Adrenal gland (tissue), 12 donors: ENCODE measurements around the gene RAB20. TPM values are rescaled to one million over a fixed set of nuclear protein-coding genes. Genes with fewer than 3 reads are reported as not detected.

Experiments used
- DNase-seq, 7 donors: peaks; one replicate each; pipeline ENCODE4 v3.0.0-alpha.2; 2019 to 2020
- H3K27ac ChIP-seq, 5 donors: fragments of 200-600 bp; sonication (generic) in 4 of 5; 1 replicate in 3 of 5; 2 replicates in 2 of 5; pipeline versions ENCODE4 v1.5.1 to v1.8.0; 2016 to 2020; ENCODE audit warnings: mild to moderate bottlenecking in 1 of 5
- H3K27me3 ChIP-seq: fragments of 200-600 bp; 2 replicates; pipeline ENCODE4 v1.8.0; 2021
- H3K36me3 ChIP-seq, 2 donors: fragments of 200-600 bp; replicated peaks in 1 of 2; 1 replicate in 1 of 2; 2 replicates in 1 of 2; pipeline versions ENCODE4 v1.5.1 to v1.8.0; 2018 to 2022
- H3K4me1 ChIP-seq, 2 donors: fragments of 200-600 bp; replicated peaks in 1 of 2; 1 replicate in 1 of 2; 2 replicates in 1 of 2; pipeline versions ENCODE4 v1.5.1 to v1.8.0; 2018 to 2021
- H3K4me3 ChIP-seq, 4 donors: fragments of 200-600 bp; sonication (generic) in 3 of 4; one replicate each; pipeline ENCODE4 v1.5.1; 2016 to 2018
- H3K9me3 ChIP-seq, 3 donors: fragments of 200-600 bp; sonication (generic) in 1 of 3; replicated peaks in 1 of 3; 1 replicate in 2 of 3; 2 replicates in 1 of 3; pipeline versions ENCODE4 v1.5.1 to v1.8.0; 2016 to 2021
- POLR2A ChIP-seq, 2 donors: fragments of 450-650 bp; IDR thresholded peaks; one replicate each; pipeline ENCODE4 v1.6.1; 2017; ENCODE audit warnings: antibody characterized with exemption in 2 of 2, mild to moderate bottlenecking in 2 of 2, moderate library complexity in 1 of 2
- WGBS, 4 donors: extraction: QIAGEN DNeasy Blood & Tissue Kit in 2 of 4; methylation state at CpG; one replicate each; pipeline versions ENCODE4 v1.1.5 to v1.1.7; 2013 to 2017; 5-methylcytosine and 5-hydroxymethylcytosine counted together
- intact Hi-C, 2 donors: fragments of 100-400 bp; cut with DNase I; formaldehyde crosslinking; loops; one replicate each; pipeline versions ENCODE4 v1.14.1 to v1.15.0; 2022 to 2023
- polyA plus RNA-seq, 3 donors: library from polyadenylated mRNA; stranded (reverse); fragments of 200-250 nt in 2 of 3; fragments of 350-450 nt in 1 of 3; fragmentation: Illumina TruSeq in 1 of 3; extraction: RNeasy Lipid Tissue Mini Kit (QIAGEN cat#74804) in 1 of 3; gene quantifications; one replicate each; pipeline ENCODE4 v1.2.3, GENCODE V29; 2013 to 2014
- total RNA-seq, 9 donors: library from RNA; depleted of rRNA in 4 of 9; stranded (reverse); fragments of >200 nt in 4 of 9; fragments of 120-200 nt in 1 of 9; fragmentation: NEBNext Ultra II Directional in 1 of 9; extraction: Animal tissue kit (Norgen Biotek cat#: 25700) in 1 of 9; gene quantifications; one replicate each; pipeline versions ENCODE4 v1.1.0 to v1.2.4, GENCODE V29; 2013 to 2023
- TF ChIP-seq, protein P1 (sequence below), 6 experiments: fragments of 450-650 bp in 4 of 6; fragments of 200-600 bp in 2 of 6; sonication (generic) in 1 of 6; IDR thresholded peaks; 1 replicate in 5 of 6; 2 replicates in 1 of 6; pipeline versions ENCODE4 v1.5.1 to v1.8.0; 2016 to 2021; ENCODE audit warnings: antibody characterized with exemption in 6 of 6, mild to moderate bottlenecking in 2 of 6, moderate library complexity in 1 of 6
- donor health status: healthy with polysubstance abuse.
- donor health status: Bipolar disorder and iron deficiency.
- donor health status: DM: yes; HTN: yes; CAD: no.
- donor health status: DM: no; HTN: no; CAD: no.
- donor health status: DM: no; HTN: no; CAD: no.
- donor health status: DM: yes; HTN: yes; CAD: no.

The RAB20 gene
- total and polyA plus RNA-seq, 12 donors, result 15.0 to 259 (median 40.5) TPM

DNA sequence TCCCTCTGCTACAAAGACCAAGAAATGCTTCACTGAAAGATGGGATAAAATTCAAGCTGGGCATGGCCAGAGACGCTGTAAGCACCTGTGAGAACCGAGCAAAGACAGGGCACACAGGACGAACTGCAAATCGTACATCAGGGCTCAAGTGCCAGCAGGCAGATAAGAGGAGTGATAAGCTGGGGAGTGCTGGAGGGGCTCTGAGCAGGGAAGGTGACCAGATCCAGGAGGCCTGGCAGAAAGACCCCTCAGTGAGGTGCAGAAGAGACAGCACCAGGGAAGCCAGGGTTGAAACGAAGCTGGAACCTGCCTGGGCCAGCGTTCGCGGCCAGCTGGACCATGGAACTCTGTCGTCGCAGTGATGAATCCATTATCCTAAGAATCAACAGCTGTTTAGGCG lies 10.2 kb downstream of the RAB20 start:
- Histone ChIP-seq H3K4me3 (no peak overlapping the region), H3K9me3 (no peaks in the 10 kb centered on the region), H3K27me3 (no peaks in the 10 kb centered on the region), H3K36me3 (no peaks in the 10 kb centered on the region), H3K4me1 (peaks cover 36 to 66% of the 10 kb centered on the region in 2 donors), H3K27ac (peak overlapping the region in 3 of 5 donors; percentile 63 to 71 (median 63))
- TF ChIP-seq, protein P1, sequence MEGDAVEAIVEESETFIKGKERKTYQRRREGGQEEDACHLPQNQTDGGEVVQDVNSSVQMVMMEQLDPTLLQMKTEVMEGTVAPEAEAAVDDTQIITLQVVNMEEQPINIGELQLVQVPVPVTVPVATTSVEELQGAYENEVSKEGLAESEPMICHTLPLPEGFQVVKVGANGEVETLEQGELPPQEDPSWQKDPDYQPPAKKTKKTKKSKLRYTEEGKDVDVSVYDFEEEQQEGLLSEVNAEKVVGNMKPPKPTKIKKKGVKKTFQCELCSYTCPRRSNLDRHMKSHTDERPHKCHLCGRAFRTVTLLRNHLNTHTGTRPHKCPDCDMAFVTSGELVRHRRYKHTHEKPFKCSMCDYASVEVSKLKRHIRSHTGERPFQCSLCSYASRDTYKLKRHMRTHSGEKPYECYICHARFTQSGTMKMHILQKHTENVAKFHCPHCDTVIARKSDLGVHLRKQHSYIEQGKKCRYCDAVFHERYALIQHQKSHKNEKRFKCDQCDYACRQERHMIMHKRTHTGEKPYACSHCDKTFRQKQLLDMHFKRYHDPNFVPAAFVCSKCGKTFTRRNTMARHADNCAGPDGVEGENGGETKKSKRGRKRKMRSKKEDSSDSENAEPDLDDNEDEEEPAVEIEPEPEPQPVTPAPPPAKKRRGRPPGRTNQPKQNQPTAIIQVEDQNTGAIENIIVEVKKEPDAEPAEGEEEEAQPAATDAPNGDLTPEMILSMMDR (IDR thresholded peaks at IDR 0.05), result no peak
- TF ChIP-seq POLR2A (IDR thresholded peaks at IDR 0.05), result no peak
- intact Hi-C loops, result no loop called here
- WGBS, 4 donors, result 50 to 57% (median 53%) methylated on average over 11 of the region's 11 CpGs
- DNase-seq, result no peak

GRCh38 chr13:110549795-110550160 lies 11.7 kb downstream of the RAB20 start:
- DNase-seq, result no peak
- 96 to 98% (median 97%) methylated on average over 11 of the region's 11 CpGs for WGBS, 4 donors
- H3K27me3 ChIP-seq, result no peaks in the 10 kb centered on the region
- no peaks in the 10 kb centered on the region for H3K36me3 ChIP-seq
- intact Hi-C loops, result no loop called here
- no peaks in the 10 kb centered on the region for H3K9me3 ChIP-seq
- H3K27ac ChIP-seq, result peak overlapping the region in 1 of 5 donors; percentile 14
- H3K4me3 ChIP-seq, result no peak overlapping the region
- no peak for TF ChIP-seq POLR2A (IDR thresholded peaks at IDR 0.05)
- TF ChIP-seq, protein P1 (IDR thresholded peaks at IDR 0.05), result no peak
- H3K4me1 ChIP-seq, result peaks cover 33 to 59% of the 10 kb centered on the region in 2 donors

- TF ChIP-seq, protein P1 (IDR thresholded peaks at IDR 0.05), result no peak
- no peak for TF ChIP-seq POLR2A (IDR thresholded peaks at IDR 0.05)
- WGBS, 4 donors, result 76 to 91% (median 86%) methylated on average over 6 to 7 of the region's 7 CpGs
- Histone ChIP-seq H3K9me3 (no peaks in the 10 kb centered on the region), H3K27me3 (no peaks in the 10 kb centered on the region), H3K36me3 (no peaks in the 10 kb centered on the region), H3K4me3 (no peak overlapping the region), H3K4me1 (peaks cover 29 to 53% of the 10 kb centered on the region in 2 donors), H3K27ac (peak overlapping the region in 2 of 5 donors; percentile 18 to 71)
- intact Hi-C loops, result no loop called here
- no peak for DNase-seq
These were observed 12.4 kb downstream of the RAB20 start for GRCh38 chr13:110548891-110549794.

- Histone ChIP-seq H3K4me1 (peaks cover 29 to 55% of the 10 kb centered on the region in 2 donors), H3K27ac (peak overlapping the region; percentile 33 to 90 (median 69)), H3K27me3 (no peaks in the 10 kb centered on the region), H3K9me3 (no peaks in the 10 kb centered on the region), H3K36me3 (no peaks in the 10 kb centered on the region), H3K4me3 (no peak overlapping the region)
- intact Hi-C loops, result no loop called here
- TF ChIP-seq, protein P1 (IDR thresholded peaks at IDR 0.05), result no peak
- TF ChIP-seq POLR2A (IDR thresholded peaks at IDR 0.05), result peak in 1 of 2 donors; percentile 44
- peak; percentile 92 to 100 (median 98) for DNase-seq
- WGBS, 4 donors, result 24 to 28% (median 26%) methylated on average over 13 to 14 of the region's 14 CpGs
These were observed 14.6 kb downstream of the RAB20 start for GRCh38 chr13:110546926-110547325.
